Measurements from ENCODE around the gene RAB40A. TPM values are rescaled to one million over a fixed set of nuclear protein-coding genes. Genes with fewer than 3 reads are reported as not detected.

The RAB40A gene
- total and polyA plus RNA-seq, 4 donors = 0.03 to 0.33 (median 0.07) TPM

DNA sequence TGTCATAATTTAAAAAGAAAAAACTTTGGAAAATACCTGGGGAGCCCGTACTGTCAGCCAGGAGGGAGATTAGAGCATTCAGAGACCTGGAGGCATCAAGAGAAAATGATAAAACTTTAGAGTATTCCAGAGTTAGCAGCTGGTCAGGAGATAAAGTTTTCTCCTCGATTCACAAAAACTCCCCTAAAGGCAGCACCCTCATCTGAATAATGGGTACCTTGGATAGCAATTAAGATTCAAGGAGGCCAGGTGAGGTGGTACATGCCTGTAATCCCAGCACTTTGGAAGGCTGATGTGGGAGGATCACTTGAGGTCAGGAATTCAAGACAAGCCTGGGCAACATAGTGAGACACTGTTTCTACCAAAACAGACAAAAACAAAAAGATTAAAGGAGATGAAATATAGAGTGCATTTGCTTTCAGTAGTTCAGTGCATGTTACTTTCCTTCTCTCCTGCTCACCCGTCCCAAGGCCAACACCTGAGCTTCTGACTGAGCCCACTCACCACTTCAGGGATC, 18.6 kb upstream of the RAB40A start:
- Histone ChIP-seq H3K36me3 (ENCODE audit: control insufficient read depth in 4 of 4, insufficient read depth in 3 of 4, low read depth in 1 of 4, low read length in 3 of 4) (no peaks in the 10 kb centered on the region), H3K27me3 (ENCODE audit: control insufficient read depth in 4 of 4, insufficient read depth in 4 of 4, low read length in 3 of 4) (no peaks in the 10 kb centered on the region), H3K27ac (ENCODE audit: low read depth in 1 of 2, low read length in 2 of 2) (no peak overlapping the region), H3K9me3 (ENCODE audit: control insufficient read depth in 4 of 4, low read length in 3 of 4) (no peaks in the 10 kb centered on the region), H3K4me1 (ENCODE audit: control insufficient read depth in 4 of 4, insufficient read depth in 4 of 4, low read length in 3 of 4) (peaks cover 0 to 5% (median 2%) of the 10 kb centered on the region in 4 donors), H3K4me3 (ENCODE audit: low read depth in 1 of 3, low read length in 3 of 3) (no peak overlapping the region), H3K9ac (ENCODE audit: low read depth in 1 of 2, low read length in 2 of 2) (no peak overlapping the region)
- TF ChIP-seq GABPA (IDR thresholded peaks at IDR 0.05 in 1 of 2, conservative IDR thresholded peaks at IDR 0.05 in 1 of 2) (no peak), HNF4A (conservative IDR thresholded peaks at IDR 0.05) (no peak), TAF1 (conservative IDR thresholded peaks at IDR 0.05) (no peak), RAD21 (IDR thresholded peaks at IDR 0.05) (no peak), NR2F2 (IDR thresholded peaks at IDR 0.05) (no peak), FOXA2 (IDR thresholded peaks at IDR 0.05) (no peak), JUND (IDR thresholded peaks at IDR 0.05) (no peak), SP1 (IDR thresholded peaks at IDR 0.05) (no peak), EGR1 (IDR thresholded peaks at IDR 0.05; ENCODE audit: low read depth in 2 of 2) (no peak), HNF4G (IDR thresholded peaks at IDR 0.05) (no peak), RXRA (IDR thresholded peaks at IDR 0.05) (no peak), FOXA1 (IDR thresholded peaks at IDR 0.05) (no peak), YY1 (IDR thresholded peaks at IDR 0.05) (no peak)
- TF ChIP-seq, protein P1, sequence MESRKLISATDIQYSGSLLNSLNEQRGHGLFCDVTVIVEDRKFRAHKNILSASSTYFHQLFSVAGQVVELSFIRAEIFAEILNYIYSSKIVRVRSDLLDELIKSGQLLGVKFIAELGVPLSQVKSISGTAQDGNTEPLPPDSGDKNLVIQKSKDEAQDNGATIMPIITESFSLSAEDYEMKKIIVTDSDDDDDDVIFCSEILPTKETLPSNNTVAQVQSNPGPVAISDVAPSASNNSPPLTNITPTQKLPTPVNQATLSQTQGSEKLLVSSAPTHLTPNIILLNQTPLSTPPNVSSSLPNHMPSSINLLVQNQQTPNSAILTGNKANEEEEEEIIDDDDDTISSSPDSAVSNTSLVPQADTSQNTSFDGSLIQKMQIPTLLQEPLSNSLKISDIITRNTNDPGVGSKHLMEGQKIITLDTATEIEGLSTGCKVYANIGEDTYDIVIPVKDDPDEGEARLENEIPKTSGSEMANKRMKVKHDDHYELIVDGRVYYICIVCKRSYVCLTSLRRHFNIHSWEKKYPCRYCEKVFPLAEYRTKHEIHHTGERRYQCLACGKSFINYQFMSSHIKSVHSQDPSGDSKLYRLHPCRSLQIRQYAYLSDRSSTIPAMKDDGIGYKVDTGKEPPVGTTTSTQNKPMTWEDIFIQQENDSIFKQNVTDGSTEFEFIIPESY (IDR thresholded peaks at IDR 0.05) = no peak
- TF ChIP-seq, protein P2, sequence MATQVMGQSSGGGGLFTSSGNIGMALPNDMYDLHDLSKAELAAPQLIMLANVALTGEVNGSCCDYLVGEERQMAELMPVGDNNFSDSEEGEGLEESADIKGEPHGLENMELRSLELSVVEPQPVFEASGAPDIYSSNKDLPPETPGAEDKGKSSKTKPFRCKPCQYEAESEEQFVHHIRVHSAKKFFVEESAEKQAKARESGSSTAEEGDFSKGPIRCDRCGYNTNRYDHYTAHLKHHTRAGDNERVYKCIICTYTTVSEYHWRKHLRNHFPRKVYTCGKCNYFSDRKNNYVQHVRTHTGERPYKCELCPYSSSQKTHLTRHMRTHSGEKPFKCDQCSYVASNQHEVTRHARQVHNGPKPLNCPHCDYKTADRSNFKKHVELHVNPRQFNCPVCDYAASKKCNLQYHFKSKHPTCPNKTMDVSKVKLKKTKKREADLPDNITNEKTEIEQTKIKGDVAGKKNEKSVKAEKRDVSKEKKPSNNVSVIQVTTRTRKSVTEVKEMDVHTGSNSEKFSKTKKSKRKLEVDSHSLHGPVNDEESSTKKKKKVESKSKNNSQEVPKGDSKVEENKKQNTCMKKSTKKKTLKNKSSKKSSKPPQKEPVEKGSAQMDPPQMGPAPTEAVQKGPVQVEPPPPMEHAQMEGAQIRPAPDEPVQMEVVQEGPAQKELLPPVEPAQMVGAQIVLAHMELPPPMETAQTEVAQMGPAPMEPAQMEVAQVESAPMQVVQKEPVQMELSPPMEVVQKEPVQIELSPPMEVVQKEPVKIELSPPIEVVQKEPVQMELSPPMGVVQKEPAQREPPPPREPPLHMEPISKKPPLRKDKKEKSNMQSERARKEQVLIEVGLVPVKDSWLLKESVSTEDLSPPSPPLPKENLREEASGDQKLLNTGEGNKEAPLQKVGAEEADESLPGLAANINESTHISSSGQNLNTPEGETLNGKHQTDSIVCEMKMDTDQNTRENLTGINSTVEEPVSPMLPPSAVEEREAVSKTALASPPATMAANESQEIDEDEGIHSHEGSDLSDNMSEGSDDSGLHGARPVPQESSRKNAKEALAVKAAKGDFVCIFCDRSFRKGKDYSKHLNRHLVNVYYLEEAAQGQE (IDR thresholded peaks at IDR 0.05) = no peak
- TF ChIP-seq, protein P3, sequence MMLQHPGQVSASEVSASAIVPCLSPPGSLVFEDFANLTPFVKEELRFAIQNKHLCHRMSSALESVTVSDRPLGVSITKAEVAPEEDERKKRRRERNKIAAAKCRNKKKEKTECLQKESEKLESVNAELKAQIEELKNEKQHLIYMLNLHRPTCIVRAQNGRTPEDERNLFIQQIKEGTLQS (IDR thresholded peaks at IDR 0.05) = no peak
- TF ChIP-seq, protein P4, sequence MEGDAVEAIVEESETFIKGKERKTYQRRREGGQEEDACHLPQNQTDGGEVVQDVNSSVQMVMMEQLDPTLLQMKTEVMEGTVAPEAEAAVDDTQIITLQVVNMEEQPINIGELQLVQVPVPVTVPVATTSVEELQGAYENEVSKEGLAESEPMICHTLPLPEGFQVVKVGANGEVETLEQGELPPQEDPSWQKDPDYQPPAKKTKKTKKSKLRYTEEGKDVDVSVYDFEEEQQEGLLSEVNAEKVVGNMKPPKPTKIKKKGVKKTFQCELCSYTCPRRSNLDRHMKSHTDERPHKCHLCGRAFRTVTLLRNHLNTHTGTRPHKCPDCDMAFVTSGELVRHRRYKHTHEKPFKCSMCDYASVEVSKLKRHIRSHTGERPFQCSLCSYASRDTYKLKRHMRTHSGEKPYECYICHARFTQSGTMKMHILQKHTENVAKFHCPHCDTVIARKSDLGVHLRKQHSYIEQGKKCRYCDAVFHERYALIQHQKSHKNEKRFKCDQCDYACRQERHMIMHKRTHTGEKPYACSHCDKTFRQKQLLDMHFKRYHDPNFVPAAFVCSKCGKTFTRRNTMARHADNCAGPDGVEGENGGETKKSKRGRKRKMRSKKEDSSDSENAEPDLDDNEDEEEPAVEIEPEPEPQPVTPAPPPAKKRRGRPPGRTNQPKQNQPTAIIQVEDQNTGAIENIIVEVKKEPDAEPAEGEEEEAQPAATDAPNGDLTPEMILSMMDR (IDR thresholded peaks at IDR 0.05; ENCODE audit: low read depth, low read length, missing input control) = no peak
- TF ChIP-seq, protein P5, sequence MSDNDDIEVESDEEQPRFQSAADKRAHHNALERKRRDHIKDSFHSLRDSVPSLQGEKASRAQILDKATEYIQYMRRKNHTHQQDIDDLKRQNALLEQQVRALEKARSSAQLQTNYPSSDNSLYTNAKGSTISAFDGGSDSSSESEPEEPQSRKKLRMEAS (IDR thresholded peaks at IDR 0.05) = no peak
- 91% methylated on average over 3 of the region's 3 CpGs for WGBS
- DNase-seq (ENCODE audit: low spot score) = no peak

All from liver (tissue), 9 donors.